ENCODE results near the gene ZNF615.
"Not testable (repeated sequence)": the region's sequence is repeated elsewhere in the genome, so short reads cannot be mapped to it uniquely, and the experiment has no call there.

Gene ZNF615

DNA sequence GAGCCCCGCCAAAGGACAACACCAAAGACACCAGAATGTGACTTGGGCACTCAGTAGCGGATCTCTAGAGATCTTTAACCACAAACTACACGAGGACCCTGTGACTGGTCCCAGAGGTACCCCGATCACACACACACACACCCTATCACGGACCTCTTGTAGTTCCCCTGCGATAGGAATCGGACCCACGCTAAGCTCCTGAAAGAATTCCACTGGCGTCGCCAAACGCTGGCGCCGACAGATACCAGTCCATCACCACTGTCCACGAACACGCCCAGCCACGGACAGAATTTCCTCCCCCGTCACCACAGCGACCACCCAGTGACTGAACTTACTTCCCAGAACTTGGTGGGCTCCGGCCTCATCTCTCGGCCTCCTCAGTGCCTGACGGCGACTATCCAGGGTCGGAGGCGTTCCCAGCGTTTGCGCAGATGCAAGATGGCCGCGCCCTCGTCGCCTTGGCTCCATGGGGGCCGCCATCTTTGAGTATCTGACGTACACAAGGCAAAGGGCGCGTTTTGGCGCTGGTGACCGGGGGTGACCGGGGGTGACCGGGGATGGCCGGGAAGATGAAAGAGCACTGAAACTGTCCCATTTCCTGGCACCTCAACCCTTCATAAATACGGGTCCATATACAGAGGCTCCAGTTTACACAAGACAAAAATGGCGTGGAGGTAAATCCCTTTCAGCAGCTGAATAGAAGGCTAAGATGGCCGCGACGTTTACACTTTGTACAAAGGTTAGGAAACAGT lies at the start of gene ZNF615:
Gene ZNF615, minus strand, starts transcription at position 406 of the 752 bp plus-strand sequence. CDS start 4,500 bp downstream, outside the sequence.
- DNase-seq (ENCODE audit: low read depth), result peak; percentile 52

DNA sequence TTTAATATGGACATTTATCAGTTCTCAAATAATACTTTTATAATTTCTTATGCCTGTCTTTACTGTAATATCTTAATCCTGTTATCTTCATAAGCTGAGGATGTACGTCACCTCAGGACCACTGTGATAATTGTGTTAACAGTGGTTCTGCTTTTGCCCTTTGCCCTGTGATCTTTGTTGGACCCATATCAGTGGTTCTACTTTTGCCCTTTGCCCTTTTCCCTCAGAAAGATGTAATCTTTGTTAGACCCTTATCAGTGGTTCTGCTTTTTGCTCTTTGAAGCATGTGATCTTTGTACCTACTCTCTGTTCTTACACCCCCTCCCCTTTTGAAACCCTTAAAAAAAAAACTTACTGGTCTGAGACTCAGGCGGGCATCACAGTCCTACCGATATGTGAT lies 48.5 kb upstream of the ZNF615 start:
- DNase-seq (ENCODE audit: low read depth), result not testable (repeated sequence)

DNA sequence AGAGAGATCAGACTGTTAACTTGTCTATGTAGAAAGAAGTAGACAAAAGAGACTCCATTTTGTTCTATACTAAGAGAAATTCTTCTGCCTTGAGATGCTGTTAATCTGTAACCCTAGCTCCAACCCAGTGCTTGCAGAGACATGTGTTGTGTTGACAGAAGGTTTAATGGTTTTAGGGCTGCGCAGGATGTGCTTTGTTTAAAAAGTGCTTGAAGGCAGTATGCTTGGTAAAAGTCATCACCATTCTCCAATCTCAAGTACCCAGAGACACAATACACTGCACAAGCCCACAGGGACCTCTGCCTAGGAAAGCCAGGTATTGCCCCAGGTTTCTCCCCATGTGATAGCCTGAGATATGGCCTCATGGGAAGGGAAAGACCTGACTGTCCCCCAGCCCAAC lies 43.7 kb upstream of the ZNF615 start:
- DNase-seq (ENCODE audit: low read depth), result not testable (repeated sequence)

DNA sequence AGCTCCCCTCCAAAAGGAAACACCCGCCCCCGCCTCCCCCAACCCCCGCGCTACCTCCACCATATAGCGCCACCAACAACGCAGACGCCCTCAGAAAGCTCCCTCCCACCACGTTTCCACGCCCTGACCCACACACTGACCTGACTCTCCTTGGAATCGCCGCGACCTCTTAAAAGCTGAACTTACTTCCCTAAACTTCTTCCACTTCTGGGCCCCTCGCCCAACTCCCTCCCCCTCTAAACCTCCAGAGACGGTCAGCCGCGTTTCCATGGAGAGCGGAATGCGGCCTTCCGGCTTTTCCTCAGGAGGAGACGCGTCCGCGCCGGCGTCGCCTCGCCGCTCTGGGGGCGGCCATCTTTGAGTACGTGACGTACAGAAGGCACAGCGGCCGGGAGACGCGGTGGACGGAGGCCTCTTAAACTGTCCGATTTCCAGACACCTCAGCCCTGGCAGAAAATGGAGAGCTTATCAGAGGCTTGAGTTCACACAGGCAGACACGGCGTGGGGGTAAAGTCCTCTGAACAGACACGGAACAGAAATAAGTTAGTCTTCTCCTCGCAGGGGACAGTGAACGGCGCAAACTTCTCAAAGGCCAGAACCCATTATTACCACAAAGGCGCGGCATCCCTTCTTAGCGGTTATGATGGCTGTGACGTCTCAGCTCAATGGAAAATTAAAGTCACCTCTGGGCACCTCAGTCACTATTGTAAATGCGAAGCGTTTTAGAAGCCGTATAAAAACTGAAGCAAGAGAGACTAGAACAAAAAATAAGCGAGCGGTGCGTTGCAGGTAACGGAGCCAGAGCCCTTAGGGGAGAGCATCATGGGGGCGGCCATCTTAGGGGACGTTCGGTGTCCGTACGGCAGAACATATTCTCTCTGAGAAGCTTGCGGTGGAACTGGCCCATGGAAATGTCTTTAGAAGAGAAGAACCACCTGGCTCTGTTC lies 40.8 kb upstream of the ZNF615 start, which contains the start of gene ZNF432:
Gene ZNF432, minus strand, starts transcription at position 284 of the 947 bp plus-strand sequence. CDS start 1,970 bp downstream, outside the sequence.
- DNase-seq (ENCODE audit: low read depth), result peak; percentile 75

DNA sequence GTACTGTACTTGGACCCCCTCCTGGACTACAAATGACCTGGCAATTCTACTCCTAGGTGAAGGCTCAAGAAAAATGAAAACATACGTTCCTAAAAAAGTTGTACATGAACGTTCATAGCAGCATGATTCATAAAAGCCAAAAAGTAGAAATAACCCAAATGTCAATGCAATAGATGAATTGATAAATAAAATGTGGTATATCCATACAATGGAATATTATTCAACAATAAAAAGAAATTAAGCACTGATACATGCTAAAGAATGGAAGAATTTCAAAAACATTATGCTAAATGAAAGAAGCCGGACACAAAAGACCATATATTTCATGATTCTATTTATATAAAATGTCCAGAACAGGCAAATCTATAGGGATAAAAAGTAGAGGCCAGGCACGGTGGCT lies 31.2 kb upstream of the ZNF615 start:
- no peak for DNase-seq (ENCODE audit: low read depth)

DNA sequence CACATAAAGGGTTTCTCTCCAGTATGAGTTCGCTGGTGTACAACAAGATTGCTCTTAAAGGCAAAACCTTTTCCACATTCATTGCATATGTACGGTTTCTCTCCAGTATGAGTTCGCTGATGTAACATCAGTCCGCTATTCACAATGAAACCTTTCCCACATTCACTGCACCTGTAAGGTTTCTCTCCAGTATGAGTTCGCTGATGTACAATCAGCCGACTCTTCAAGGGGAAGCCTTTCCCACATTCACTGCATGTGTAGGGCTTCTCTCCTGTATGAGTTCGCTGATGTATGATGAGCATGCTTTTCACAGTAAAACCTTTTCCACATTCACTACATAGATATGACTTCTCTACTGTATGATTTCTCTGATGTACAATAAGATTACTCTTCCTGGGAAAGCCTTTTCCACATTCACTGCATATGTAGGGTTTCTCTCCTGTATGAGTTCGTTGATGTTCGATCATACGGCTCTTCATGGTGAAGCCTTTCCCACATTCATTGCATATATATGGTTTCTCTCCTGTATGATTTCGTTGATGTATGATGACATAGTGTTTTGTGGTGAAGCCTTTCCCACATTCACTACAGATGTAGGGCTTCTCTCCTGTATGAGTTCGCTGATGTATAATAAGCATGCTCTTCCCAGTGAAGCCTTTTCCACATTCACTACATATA lies 26.2 kb upstream of the ZNF615 start:
- no peak for DNase-seq (ENCODE audit: low read depth)

DNA sequence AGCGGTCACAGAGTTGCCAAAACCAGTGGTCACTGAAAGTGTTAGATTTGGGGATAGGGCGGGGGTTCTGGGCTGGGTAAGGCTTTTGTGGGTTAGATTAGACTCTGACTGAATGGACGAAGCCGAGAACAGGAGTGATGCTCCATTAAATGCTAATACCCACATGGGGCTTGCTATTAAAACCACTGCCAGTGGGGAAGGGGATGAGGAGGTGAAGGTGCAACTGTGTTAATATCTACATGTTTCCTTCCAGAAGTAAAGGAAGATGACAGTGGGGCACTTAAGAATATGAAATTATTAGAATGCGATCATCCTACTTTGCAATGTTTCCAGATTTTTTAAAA lies 20.7 kb upstream of the ZNF615 start:
- no peak for DNase-seq (ENCODE audit: low read depth)

DNA sequence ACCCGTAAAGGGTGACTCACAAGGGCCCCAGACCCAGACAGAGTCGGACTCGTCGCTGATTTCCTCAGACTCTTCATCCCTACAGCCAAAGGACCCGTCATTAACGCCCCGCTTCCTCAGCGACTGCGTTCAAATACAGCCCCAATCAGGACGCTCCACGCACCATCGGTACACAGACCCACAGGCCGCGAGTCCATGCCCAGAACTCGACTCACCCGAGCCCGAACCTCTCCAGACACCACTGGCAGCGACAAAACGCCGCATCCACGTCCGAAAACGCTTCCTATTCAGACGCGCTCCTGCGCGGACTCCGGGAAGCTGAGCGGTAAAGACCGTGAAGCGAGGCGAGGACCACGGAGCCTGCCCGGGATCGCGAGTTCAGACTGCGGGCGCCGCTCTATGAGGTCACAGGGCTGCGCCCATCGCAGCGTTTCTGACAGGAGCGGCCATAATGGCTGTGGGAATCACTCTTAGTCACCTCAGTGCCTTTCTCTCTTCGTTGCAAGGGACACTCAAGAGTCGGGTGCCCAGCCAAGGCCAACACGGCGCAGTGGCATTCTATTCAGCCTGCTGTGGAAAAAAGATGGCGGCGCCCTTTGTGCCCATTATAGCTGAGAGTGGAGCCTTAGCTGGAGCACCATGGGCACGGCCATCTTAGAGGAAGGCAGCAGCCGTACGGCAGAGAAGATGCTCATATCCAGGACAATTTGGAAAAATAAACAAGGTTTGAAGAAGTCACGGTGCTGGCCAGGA lies 20.2 kb upstream of the ZNF615 start, which contains the start of gene ZNF614:
Gene ZNF614, minus strand, starts transcription at position 353 of the 753 bp plus-strand sequence. CDS start 2,634 bp downstream, outside the sequence.
- DNase-seq (ENCODE audit: low read depth), result peak; percentile 58

DNA sequence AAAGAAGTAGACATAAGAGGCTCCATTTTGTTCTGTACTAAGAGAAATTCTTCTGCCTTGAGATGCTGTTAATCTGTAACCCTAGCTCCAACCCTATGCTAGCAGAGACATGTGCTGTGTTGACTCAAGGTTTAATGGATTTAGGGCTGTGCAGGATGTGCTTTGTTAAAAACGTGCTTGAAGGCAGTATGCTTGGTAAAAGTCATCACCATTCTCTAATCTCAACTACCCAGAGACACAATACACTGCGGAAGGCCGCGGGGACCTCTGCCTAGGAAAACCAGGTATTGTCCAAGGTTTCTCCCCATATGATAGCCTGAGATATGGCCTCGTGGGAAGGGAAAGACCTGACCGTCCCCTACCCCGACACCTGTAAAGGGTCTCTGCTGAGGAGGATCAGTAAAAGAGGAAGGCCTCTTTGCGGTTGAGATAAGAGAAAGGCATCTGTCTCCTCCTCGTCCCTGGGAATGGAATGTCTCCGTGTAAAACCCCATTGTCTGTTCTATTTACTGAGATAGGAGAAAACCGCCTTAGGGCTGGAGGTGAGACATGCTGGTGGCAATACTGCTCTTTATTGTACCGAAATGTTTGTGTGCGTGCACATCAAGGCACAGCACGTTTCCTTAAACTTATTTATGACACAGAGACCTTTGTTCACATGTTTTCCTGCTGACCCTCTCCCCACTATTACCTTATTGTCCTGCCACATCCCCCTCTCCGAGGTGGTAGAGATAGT lies 18.4 kb upstream of the ZNF615 start:
- DNase-seq (ENCODE audit: low read depth), result not testable (repeated sequence)

DNA sequence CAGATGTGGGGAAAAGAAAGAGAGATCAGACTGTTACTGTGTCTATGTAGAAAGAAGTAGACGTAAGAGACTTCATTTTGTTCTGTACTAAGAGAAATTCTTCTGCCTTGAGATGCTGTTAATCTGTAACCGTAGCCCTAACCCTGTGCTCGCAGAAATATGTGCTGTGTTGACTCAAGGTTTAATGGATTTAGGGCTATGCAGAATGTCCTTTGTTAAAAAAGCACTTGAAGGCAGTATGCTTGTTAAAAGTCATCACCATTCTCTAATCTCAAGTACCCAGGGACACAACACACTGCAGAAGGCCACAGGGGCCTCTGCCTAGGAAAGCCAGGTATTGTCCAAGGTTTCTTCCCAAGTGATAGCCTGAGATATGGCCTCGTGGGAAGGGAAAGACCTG lies 16.5 kb upstream of the ZNF615 start:
- not testable (repeated sequence) for DNase-seq (ENCODE audit: low read depth)

DNA sequence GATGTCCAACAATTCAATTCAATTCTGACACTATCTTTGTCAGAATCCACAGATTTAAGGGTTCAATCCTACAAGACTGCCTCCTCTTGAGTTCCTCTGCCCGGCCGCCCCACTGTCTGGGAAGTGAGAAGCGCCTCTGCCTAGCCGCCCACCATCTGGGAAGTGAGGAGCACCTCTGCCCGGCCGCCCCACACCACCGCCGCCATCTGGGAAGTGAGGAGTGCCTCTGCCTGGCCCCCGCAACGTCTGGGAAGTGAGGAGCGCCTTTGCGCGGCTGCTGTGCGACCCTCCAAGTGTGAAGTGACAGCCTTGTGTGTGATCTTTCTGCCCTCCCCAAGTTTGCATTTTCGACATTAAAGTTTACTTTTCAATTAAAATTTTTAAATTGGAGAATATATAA lies 14.2 kb upstream of the ZNF615 start:
- no peak for DNase-seq (ENCODE audit: low read depth)

DNA sequence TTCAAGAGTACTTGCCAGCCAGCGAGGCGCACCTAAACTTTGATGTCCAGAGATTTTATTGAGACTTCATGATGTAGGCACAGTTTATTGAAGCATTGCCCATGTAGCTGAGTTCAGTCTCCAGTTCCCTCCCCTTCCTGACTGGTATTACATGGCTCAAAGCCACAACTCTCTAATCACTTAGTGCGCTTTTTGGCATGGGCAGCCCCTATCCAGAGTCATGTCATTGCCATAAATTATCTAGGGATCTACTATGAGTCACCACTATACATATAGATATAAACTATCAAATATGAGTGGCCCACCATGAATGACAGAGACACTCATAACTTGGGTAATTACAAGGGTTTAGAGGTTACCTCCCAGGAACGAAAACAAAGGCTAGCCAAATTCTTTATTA lies 12.5 kb upstream of the ZNF615 start:
- DNase-seq (ENCODE audit: low read depth), result no peak

DNA sequence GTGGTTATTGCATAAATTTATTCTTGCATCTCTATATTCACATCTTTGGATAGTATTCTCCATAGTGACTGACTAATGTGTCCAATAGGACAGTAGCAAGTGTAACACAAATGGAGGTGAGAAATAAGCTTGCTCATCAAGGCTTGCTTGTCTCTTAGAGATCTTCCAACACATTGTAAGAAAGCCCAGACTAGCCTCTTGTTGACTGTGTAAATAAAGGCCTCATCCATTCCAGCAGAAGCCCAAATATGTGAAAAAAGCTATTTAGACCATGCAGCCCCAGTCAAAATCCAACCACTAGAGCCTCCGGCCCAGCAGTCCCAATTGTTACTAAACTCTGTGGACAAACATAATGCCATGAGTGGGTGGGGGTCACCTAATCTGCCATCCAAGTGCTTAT lies 2.7 kb upstream of the ZNF615 start:
- no peak for DNase-seq (ENCODE audit: low read depth)

DNA sequence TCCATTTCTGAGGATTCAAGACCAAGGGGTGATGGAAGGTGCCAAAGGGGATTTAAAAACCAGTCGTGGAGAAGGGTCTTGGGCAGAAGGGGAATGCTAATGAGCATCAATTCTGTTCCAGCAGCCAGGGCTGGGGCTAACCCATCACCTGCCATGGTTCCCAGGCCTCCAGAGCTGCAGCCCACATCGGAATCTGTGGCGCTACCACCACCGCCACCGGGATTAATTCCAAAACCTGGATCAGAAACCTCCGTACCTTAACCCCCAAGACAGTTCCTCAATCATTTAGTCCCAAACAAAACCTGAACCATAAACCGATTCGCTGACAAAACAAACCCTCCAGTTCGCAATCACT lies 583 bp downstream of the ZNF615 start:
- no peak for DNase-seq (ENCODE audit: low read depth)

DNA sequence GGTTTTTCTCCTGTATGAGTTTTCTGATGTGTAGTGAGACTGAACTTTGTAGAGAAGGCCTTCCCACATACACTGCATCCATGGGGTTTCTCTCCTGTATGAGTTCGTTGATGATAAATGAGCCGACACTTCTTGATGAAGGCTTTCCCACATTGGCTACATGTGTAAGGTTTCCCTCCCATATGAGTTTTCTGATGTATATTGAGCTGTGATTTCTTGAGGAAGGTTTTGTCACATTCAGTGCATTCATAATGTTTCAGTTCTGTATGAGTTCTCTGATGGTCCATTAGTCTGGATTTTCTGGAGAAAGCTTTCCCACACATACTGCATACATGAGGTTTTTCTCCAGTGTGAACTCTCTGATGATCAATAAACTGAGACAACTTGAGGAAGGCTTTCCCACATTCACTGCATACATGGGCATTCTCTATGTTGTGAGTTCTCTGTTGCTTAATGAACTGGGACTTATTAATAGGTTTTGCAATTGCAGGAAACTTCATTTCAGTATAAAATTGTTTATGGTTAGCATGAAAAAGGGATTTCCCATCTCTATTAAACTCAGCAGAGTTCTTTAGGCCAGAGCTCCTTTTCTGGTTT lies 13.9 kb downstream of the ZNF615 start:
- no peak for DNase-seq (ENCODE audit: low read depth)

DNA sequence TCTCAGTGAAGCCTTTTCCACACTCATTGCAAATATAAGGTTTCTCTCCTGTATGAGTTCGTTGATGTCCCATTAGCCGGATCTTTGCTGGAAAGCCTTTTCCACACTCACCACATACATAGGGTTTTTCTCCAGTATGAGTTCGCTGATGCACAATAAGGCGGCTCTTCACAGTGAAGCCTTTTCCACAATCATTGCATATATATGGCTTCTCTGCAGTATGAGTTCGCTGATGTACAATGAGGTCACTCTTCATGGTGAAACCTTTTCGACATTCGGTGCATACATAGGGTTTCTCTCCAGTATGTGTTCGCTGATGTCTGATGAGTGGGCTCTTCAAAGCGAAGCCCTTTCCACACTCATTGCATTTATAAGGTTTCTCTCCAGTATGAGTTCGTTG lies 14.6 kb downstream of the ZNF615 start:
- DNase-seq (ENCODE audit: low read depth), result no peak

DNA sequence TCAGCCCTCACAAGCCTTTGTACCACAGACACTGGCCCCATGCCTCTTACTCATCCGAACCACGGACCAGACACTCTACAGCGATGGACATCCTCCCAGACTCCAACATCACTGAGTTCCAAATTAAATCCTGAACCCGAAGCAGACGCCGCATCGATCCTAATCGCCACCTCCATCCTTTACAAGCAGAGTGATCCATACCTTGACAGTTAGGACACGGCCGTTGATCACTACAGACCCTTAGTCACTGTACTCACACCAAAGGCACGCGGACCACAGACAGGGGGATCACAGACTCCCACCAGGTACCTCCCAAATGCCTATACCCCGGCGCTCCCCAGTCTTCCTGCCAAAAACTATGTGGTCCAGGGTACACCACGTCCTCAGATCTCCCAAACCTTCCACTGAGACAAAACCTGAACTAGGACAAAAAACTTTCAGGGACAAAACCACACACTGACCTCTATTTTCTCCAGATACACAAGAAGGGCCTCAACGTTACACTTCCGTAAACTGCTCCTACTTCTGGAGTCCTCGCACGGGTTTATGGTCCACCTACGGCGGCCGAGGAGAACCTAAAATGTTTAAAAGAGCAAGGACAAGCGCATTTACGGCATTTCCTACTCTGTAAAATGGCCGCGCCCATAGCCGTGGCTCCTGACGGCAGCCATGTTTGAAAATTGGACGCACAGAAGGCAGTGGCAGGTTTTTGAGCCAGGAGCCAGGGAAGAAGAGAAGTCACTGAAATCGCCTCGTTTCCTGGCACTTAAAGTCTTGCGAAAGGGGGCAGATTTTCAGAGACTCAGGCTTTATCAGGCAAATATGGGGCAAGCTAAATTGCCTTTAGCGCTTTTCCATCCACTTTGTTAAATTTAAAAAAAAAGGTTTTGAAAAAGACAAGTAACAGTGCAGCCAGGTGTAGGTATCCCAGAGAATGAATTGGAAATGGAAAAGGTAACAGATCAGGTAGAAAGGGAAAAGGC lies 21.4 kb downstream of the ZNF615 start, which contains the start of gene ZNF350:
Gene ZNF350, minus strand, starts transcription at position 532 of the 983 bp plus-strand sequence. CDS start 12,480 bp downstream, outside the sequence.
- peak; percentile 74 for DNase-seq (ENCODE audit: low read depth)

DNA sequence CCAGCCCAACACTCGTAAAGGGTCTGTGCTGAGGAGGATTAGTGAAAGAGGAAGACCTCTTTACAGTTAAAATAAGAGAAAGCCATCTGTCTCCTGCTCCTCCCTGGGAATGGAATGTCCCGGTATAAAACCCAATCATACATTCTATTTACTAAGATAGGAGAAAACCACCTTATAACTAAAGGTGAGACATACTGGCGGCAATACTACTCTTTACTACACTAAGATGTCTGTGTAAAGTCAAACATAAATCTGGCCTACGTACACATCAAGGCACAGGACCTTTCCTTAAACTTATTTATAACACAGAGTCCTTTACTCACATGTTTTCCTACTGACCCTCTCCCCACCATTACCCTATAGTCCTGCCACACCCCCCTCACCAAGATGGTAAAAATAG lies 24.6 kb downstream of the ZNF615 start:
- DNase-seq (ENCODE audit: low read depth), result no peak

DNA sequence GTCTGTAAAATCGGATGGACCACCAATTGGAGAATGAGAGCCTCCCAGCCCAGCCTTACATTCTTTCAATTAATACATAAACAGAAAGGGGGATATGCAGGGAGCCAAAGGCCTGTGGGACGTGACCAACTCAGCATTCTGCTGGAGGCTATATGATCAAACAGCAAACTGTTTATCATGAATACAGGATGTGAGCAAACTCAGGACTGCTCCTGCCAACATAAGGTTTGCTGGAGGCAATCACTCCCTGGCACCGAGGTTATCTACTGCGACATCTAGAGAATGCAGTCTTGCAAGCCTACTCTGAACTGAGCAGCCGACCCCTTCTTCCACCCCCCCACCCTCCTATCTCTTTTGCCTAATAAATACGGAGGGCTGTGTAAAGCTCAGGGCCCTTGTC lies 27.1 kb downstream of the ZNF615 start:
- DNase-seq (ENCODE audit: low read depth), result not testable (repeated sequence)
